Measurements from ENCODE around the gene PCLAF.
"Not testable (repeated sequence)": the region's sequence is repeated elsewhere in the genome, so short reads cannot be mapped to it uniquely, and the experiment has no call there.

PCLAF gene

GRCh38 chr15:64381000-64381751 lies at the start of gene PCLAF:
PCLAF (minus strand) TSS chr15:64381441; CDS start chr15:64381371, 70 bp downstream.
- DNase-seq (ENCODE audit: low read depth): peak; percentile 91

- DNase-seq (ENCODE audit: low read depth): peak; percentile 21
These were observed 48.9 kb upstream of the PCLAF start for GRCh38 chr15:64430000-64430735.

- DNase-seq (ENCODE audit: low read depth): no peak
These were observed 48.2 kb upstream of the PCLAF start for GRCh38 chr15:64429448-64429847.

GRCh38 chr15:64426845-64427465 lies 45.7 kb upstream of the PCLAF start:
- DNase-seq (ENCODE audit: low read depth): no peak

- DNase-seq (ENCODE audit: low read depth): no peak
These were observed 44.0 kb upstream of the PCLAF start for GRCh38 chr15:64425221-64425620.

GRCh38 chr15:64423970-64424369 lies 42.7 kb upstream of the PCLAF start:
- DNase-seq (ENCODE audit: low read depth): no peak

GRCh38 chr15:64422697-64423096 lies 41.5 kb upstream of the PCLAF start:
- no peak for DNase-seq (ENCODE audit: low read depth)

- no peak for DNase-seq (ENCODE audit: low read depth)
These were observed 31.0 kb upstream of the PCLAF start for GRCh38 chr15:64412216-64412615.

GRCh38 chr15:64400583-64400982 lies 19.3 kb upstream of the PCLAF start:
- no peak for DNase-seq (ENCODE audit: low read depth)

- DNase-seq (ENCODE audit: low read depth): no peak
These were observed 17.3 kb upstream of the PCLAF start for GRCh38 chr15:64398575-64398974.

- DNase-seq (ENCODE audit: low read depth): no peak
These were observed 15.5 kb upstream of the PCLAF start for GRCh38 chr15:64396789-64397188.

GRCh38 chr15:64392471-64392870 lies 11.2 kb upstream of the PCLAF start:
- DNase-seq (ENCODE audit: low read depth): not testable (repeated sequence)

- no peak for DNase-seq (ENCODE audit: low read depth)
These were observed 7.8 kb upstream of the PCLAF start for GRCh38 chr15:64389036-64389435.

- peak; percentile 94 for DNase-seq (ENCODE audit: low read depth)
These were observed 6.4 kb upstream of the PCLAF start, which contains the start of gene TRIP4 for GRCh38 chr15:64387562-64388168. TRIP4 (plus strand) TSS chr15:64387836; CDS start chr15:64387864, 28 bp downstream.

- no peak for DNase-seq (ENCODE audit: low read depth)
These were observed 5.0 kb upstream of the PCLAF start for GRCh38 chr15:64386291-64386690.

- no peak for DNase-seq (ENCODE audit: low read depth)
These were observed 2.5 kb upstream of the PCLAF start for GRCh38 chr15:64383760-64384159.

GRCh38 chr15:64380130-64380870 lies 941 bp downstream of the PCLAF start:
- DNase-seq (ENCODE audit: low read depth): not testable (repeated sequence)

GRCh38 chr15:64379216-64379960 lies 1.9 kb downstream of the PCLAF start:
- DNase-seq (ENCODE audit: low read depth): no peak

- no peak for DNase-seq (ENCODE audit: low read depth)
These were observed 7.9 kb downstream of the PCLAF start for GRCh38 chr15:64373360-64373759.

GRCh38 chr15:64371383-64371782 lies 9.9 kb downstream of the PCLAF start:
- DNase-seq (ENCODE audit: low read depth): not testable (repeated sequence)

- no peak for DNase-seq (ENCODE audit: low read depth)
These were observed 12.1 kb downstream of the PCLAF start for GRCh38 chr15:64369078-64369607.
